DMS153 treated with DMSO at 0.1 percent for 48 hours (cell line): ENCODE measurements around the gene LONRF3.
"Not testable (repeated sequence)": the region's sequence is repeated elsewhere in the genome, so short reads cannot be mapped to it uniquely, and the experiment has no call there.

Experiments used
- DNase-seq: peaks from one replicate; lab custom pipeline; 2025; ENCODE audit not compliant: unreplicated experiment; lab: John Stamatoyannopoulos, UW

The LONRF3 gene

DNA sequence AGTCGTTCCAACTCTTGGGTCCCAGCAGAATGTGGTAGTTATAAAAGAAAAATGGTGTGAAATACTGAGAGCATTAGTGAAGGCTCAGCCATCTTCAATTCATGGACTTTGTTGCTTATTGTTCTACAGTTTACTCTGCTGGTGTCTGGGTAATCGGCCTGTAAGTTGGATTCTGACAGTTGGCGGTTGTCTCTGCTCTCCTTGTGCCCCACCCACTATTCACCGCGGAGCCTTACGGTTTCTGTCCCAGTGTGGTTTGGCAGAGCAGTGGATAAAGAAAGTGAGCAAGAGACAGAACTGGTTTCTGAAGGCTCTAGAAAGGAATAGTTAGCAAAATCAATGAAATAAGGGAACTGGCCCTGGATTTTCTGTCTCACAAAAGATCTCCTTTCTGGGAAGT lies 9.1 kb downstream of the LONRF3 start:
- DNase-seq = no peak

DNA sequence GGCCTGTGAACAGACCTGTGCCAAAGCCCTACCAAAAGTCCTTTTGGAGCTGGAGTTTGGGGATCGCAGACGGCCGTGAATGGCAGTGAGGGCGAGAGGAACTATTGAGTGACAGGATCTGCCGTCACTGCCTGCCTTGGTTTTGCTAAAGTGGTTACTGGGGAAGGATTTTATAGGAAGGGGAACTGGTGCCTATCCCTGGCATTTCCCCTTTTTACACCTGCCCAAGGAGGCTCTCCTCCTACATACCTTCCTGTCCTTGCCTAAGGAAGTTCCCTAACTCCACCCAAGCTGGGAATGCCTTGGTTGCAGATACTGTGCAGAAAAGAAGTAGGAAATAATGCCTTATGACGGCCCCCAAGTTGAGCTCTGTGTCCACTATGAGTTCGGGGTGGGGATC lies 14.5 kb downstream of the LONRF3 start:
- DNase-seq = no peak

DNA sequence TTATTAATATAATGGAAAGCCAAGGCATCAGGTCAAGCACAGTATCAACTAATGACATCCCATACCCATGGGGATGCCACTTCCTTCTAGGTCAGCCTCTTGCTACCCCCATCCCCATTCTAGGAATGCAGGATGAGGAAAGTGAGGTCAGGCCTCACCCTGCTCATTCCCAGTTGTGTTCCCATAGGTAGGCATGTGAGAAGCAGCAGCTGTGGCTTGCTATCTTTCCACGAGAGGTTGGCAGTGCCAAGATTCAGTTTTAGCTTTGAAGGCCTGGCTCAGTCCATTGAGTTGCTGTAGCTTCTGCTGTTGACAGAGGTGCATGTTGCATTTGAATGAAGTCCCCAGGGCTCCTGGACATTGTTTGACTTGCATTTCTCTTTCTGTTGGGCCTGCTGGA lies 15.5 kb downstream of the LONRF3 start:
- no peak for DNase-seq

DNA sequence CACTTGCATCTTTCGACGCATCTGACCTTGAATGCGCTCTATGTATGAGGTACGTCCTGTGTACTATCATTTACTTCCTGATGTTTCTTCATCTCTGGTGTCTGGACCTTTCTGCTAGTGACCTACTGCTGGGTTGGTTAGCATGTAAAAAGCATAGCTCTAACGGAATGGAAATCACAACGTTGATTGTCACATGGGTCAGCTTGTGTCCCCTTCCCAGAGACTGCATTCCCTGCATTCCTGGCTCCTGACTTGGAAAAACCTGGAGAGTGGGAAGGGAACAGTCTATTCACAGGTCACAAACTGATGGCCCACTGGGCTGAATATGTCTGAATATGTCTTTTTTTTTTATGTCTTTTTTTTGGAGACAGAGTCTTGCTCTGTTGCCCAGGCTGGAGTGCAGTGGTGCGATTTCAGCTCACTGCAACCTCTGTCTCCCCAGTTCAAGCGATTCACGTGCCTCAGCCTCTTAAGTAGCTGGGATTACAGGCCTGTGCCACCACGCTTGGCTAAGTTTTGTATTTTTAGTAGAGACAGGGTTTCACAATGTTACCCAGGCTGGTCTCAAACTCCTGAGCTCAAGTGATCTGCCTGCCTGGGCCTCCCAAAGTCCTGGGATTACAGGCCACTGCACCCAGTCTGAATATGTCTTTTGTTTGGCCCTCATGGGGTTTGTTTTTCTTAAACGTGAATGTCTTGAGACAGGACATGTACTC lies 16.3 kb downstream of the LONRF3 start:
- DNase-seq = no peak

DNA sequence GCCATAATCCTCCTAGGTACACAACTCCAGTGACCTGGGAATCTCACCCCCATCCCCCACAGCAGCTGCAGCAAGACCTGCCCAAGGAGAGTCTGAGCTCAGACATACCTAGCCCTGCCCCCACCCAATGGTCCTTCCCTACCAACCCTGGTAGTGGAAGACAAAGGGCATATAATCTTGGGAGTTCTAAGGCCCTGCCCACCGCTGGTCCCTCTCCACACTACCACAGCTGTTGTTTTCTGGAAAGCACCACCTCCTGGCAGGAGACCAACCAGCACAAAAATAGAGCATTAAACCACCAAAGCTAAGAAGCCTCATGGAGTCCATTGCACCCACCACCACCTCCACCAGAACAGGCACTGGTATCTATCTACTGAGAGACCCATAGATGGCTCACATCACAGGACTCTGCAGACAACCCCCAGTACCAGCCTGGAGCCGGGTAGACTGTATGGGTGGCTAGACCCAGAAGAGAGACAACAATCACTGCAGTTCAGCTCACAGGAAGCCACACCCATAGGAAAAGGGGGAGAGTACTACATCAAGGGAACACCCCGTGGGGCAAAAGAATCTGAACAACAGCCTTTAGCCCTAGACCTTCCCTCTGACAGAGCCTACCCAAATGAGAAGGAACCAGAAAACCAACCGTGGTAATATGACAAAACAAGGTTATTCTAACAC lies 18.2 kb downstream of the LONRF3 start:
- DNase-seq = not testable (repeated sequence)

DNA sequence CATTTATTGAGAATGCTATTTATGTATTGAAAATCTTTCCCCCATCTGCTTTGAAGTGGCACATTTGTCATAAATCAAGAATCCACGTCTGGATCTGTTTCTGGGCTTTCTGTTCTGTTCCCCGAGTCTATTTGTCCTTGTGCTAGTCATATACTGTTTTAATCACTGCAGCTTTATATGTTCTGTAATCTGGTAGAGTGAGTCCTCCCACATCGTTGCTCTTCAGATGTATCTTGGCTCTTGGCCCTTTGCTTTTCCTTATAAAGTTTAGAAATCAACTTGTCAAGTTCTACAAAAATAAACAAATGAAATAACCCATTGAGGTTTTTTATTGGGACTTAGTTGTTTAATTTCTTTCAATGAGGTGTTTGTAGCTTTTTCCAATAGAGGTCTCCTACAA lies 29.0 kb downstream of the LONRF3 start:
- DNase-seq = no peak

DNA sequence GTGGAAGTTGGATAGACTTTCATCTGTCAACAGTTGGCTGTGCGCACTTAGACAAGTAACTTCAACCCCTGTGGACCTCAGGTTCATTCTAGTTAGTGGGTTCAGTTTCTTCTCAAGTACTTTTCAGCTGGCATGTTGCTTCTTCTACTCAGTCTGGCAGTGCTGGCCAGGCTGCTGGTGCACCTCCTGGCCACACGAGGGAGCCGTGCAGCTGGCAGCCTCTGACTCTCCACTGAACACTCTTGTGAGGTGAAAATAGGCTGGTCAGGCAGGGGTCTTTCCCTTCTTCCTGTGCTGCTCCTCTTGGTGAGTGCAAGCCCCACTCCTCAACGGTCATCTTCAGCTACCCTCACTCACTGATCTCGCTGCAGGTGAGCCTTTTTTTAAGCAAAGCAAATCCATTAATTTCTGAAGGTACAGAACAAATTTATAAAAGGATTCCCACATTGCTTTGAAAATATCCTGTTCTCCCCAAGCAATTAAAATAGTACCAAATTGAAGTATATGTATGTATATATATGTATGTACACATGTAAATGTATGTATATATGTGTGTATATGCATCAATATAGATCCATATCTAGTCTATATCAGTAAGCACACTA lies 30.6 kb downstream of the LONRF3 start:
- DNase-seq = no peak

DNA sequence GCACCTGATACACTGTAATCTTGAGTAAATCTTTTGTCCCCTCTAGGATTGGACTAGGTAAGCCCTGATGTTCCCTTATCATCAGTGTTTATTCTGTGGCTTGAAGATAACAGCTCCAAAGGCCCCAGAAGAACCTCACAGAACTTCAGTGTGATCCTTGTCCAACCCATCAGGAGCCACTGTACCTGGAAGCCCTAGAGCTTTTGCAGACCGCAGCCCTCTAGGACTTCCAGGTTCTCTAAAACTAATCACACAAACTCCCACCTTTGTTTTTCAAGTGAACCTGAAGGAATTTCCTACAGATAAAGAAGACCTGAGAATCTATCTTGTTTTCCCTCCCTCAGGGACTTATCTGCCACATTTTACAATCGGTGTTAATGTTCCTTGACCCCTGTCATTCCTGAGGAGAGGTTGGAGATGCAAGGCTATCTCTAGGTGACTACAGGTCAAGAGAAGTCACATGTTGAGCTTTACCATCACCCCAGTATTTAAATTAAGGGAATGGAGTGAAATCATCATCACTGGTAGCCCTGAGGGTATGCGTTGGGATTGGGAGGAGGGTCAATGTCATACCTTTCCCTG lies 32.9 kb downstream of the LONRF3 start:
- DNase-seq = no peak

DNA sequence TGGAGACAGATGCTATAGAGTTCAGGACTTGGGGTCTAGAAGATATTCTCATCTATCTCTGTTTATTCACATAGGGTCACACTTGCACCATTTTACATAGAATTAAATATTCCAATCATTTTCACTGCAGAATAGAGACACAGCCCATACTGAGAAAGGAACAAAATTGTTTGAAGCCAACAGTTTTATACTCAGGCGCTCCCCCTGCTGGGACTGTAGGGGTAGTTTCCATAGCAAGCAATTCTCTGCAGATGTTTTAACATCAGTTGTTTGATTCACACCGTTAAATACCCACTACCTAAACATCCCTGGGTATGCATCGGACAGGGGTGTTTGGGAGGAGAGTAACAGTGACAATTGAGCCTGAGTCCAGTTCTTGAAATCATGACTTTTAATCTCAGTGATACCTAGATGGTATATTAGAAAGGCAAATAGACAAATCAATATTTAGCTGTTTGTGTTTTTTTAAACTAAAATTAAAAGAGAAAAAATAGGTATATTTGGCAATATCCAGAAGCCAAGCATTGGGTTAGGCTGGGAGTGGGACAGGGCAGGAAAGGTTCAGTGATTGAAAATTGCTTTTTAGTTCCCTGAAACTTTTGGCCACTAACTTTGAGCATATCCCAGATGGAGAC lies 33.8 kb downstream of the LONRF3 start:
- no peak for DNase-seq

DNA sequence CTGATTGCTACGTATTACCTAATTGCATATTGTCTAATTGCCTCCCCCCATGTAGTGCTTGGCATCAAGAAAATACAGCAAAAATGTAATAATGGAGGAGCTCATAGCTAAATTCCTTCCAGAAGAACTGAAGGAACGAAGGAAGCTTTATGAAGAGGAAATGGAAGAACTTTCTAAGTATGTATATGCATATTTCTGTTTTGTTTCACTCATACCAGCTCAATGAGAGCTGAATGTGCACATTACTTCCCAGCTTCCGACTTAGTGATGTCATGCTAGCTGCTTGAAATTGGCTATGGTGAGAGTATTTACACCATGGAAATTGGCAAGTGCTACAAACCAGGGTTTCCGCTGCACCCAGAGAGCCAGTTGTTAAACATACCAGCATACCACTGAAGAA lies 34.7 kb downstream of the LONRF3 start:
- no peak for DNase-seq

DNA sequence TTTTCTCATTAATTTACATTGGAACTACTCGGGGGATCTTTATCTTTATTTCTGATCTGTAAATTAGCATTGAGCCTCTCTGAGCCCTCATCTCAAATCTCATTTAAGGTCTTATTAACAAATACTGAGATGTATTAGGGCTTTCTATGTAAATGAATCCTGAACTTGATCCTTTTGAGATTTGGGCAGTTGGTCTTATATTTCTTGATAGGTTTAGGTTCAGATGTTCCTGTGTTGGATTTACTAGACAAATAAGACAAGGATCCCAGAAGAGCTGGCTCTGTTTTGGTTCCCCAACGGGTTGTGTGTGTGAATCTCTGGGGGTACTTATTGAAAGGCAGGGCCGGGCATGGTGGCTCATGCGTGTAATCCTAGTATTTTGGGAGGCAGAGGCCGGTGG lies 36.1 kb downstream of the LONRF3 start:
- DNase-seq = no peak

DNA sequence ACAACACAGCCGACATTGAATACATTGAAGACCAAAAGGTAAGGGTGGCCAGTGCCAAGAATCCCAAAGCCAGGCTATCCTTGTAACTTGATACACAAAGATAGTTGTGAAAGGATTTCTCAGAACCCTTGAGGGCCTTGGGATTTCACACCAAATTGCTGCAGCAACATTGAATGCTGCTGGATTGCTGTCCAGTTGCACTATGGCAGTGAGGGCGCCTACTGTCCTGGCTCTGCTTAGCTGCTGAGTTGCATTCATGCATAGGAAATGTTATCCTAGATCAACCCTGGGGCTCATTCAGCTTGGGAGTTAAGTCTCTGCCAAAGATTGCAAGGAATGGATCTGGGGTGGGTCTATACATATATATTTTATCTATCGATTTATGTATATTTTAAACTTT lies 38.7 kb downstream of the LONRF3 start:
- no peak for DNase-seq

DNA sequence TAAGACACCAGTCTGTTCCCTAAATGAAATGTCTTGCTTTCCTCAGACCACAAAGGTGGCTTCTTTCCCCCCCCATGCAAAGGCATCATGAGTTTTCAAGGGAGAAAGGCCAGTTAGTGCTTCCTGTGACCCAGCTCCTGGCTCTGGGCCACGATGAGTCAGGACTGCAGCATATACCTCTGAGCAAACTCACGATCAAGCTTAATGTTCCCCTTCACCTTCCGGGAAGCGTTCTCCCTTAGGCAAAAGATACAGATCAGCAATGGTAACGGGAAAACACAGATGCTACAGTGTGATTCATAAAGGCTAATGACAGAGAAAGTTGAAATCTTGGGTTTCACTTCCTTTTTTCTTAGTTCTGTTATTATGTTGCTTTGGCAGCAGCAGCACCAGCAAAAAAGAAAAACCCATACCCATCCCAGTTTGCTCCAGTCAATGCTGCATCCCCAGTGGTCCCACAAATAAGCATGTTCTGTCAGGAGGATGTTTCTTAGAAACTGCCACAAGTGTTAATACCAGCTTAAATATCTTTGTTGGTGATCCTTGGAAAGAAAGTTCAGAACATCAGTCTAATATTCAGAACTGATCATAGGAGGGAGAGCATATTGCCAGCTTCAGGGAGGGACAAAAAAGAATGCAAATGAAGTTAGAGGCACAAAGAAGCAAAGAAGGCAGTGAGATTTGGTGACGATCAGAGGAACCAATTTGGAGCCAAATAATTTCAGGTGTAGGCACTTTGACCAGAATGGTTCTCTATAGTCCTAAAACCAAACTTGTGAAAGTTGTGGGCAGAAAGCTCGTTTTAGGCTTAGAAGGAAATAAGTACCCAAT lies 41.2 kb downstream of the LONRF3 start:
- DNase-seq = no peak

DNA sequence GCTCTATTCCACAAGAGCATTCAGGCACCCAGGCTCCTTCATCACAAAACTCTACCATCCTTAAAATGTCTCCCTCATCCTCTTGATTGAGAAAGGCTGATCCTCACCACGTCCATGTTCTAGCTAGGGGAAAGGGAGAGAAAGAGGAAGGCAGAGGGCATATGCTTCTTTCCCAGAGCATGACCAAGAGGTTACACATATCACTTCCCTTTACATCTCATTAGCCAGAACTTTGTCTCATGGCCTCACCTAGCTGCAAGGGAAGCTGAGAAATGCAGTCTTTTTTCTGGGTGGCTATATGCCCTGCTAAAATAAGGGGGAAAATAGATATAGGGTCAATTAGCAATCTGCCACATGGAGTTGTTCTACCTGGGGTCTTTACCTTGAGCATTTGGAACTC lies 42.7 kb downstream of the LONRF3 start:
- DNase-seq = no peak

DNA sequence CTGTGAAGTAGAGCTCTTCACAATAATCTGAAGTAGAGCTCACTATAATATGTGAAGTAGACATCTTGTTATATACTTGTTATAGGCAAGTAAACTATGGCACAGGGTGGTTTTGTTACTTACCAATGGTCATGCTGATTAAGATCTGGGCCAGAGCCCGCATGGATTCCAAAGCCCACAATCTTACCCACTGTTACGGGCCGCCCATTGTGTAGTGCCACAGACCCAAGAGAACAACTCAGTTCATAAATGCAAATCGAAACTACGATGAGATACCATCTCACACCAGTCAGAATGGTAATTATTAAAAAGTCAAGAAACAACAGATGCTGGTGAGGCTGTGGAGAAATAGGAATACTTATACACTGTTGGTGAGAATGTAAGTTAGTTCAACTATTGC lies 51.5 kb downstream of the LONRF3 start:
- no peak for DNase-seq

DNA sequence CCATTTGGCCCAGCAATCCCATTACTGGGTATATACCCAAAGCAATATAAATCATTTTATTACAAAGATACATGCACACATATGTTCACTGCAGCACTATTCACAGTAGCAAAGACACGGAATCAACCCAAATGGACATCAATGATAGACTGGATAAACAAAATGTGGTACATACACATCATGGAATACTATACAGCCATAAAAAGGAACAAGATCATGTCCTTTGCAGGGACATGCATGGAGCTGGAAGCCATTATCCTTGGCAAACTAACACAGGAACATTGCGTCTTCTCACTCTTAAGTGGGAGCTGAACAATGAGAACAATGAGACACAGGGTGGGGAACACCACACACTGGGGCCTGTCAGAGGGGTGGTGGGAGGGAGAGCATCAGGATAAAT lies 51.9 kb downstream of the LONRF3 start:
- not testable (repeated sequence) for DNase-seq

DNA sequence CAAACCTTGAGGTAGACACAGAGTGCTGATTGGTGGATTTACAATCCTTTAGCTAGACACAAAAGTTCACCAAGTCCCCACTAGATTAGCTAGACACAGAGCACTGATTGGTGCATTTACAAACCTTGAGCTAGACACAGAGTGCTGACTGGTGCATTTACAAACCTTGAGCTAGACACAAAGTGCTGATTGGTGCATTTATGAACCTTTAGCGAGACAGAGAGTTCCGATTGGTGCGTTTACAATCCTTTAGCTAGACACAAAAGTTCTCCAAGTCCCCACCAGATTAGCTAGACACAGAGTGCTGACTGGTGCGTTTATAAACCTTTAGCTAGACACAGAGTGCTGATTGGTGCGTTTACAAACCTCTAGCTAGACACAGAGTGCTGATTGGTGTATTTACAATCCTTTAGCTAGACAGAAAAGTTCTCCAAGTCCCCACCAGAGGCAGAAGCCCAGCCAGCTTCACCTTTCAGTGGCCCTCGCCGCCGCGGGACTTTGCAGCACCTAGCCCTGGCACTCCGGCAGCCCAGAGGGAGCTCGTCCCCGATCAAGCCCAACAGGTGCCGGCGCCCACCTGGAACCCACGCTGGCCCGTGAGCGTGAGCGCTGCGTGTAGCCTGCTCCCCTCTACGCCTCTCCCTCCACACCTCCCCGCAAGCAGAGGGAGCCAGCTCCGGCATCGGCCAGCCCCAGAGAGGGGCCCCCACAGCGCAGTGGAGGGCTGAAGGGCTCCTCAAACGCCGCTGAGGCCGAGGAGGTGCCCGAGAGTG lies 53.7 kb downstream of the LONRF3 start:
- DNase-seq = not testable (repeated sequence)

DNA sequence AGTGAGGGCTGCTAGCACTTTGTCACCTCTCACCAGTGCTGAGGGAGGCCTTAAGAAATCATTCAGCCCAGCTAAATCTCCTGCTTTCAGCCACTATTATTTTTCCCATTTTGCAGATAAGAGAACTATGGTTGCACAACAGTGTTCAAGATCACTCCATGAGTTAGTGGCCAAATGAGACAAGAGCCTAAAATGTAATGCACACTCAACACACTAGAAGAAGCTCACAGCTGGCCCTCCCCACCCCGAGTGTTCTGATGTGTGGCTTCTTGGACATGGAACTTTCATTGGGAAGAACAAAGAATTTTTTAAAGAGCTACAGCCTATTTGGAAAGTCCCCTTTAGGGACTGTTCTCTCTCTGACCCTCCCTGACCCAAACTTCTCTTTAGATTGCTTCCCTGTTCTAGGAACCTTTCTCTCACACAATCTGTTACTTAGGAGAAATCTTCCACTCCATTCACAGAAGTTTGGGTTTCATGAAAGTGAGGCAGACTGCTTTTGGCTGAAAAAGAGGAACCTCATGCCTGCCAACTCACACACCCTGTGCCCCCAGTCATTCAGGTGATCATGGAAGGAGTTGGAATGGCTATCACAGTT lies 54.4 kb downstream of the LONRF3 start:
- DNase-seq = no peak

DNA sequence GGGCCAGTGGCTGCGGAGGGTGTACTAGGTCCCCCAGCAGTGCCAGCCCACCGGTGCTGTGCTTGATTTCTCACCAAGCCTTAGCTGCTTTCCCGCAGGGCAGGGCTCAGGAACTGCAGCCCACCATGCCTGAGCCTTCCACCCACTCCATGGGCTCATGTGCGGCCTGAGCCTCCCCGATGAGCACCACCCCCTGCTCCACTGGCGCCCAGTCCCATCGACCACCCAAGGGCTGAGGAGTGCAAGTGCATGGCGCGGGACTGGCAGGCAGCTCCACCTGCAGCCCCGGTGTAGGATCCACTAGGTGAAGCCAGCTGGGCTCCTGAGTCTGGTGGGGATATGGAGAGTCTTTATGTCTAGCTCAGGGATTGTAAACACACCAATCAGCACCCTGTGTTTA lies 55.2 kb downstream of the LONRF3 start:
- not testable (repeated sequence) for DNase-seq

DNA sequence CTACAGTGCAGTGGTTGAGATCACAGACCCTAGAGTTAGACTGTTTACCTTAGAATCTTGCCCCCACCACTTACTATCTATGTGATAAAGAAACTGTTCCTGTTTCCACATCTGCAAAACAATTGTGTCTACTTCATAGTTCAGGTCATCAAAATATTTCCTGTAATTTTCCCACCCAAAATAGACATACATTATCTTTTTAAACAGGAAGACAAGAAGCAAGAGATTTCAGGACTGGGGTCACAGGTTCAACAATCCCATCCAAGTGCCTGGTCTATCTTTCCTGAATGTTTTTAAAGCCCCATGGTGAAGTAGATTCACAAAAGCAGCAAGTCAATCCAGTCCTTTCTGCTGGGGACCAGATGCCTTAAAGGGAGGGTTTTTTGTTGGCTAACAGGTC lies 56.6 kb downstream of the LONRF3 start:
- DNase-seq = no peak
